Measurements from ENCODE around the gene HS3ST3B1.

DNA sequence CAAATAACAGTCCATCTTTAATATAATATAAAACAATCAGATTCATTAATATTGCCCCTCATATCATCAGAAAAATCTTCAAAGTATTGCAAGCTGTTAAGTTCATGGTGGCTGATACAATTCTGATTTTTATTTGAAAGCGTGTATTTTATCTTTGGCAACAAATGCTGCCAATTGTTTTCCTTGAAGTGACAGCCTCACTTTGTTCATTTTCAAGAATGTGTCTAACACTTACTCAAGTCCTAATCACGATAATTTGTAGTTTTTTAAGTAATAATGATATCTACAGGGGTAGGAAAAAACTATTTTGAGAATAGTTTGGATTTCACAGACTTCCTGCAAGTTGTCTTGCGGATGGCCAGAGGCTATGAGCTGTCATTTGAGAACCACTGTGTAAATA is 75.8 kb downstream of the HS3ST3B1 start:
- TF ChIP-seq CHD1 (IDR thresholded peaks at IDR 0.05; ENCODE audit: low read depth, low read length): no peak
- TF ChIP-seq, protein P1, sequence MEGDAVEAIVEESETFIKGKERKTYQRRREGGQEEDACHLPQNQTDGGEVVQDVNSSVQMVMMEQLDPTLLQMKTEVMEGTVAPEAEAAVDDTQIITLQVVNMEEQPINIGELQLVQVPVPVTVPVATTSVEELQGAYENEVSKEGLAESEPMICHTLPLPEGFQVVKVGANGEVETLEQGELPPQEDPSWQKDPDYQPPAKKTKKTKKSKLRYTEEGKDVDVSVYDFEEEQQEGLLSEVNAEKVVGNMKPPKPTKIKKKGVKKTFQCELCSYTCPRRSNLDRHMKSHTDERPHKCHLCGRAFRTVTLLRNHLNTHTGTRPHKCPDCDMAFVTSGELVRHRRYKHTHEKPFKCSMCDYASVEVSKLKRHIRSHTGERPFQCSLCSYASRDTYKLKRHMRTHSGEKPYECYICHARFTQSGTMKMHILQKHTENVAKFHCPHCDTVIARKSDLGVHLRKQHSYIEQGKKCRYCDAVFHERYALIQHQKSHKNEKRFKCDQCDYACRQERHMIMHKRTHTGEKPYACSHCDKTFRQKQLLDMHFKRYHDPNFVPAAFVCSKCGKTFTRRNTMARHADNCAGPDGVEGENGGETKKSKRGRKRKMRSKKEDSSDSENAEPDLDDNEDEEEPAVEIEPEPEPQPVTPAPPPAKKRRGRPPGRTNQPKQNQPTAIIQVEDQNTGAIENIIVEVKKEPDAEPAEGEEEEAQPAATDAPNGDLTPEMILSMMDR (conservative IDR thresholded peaks at IDR 0.05; ENCODE audit: low read depth, low read length): no peak
